T-helper 2 cell (primary cell): Measurements from ENCODE around the gene ACVR2B.
A peak's percentile ranks its signal among the peaks of the same experiment; 100 is the strongest.
"Not testable (repeated sequence)": the region's sequence is repeated elsewhere in the genome, so short reads cannot be mapped to it uniquely, and the experiment has no call there.

Experiments
- DNase-seq, 5 experiments: peaks; one replicate each; pipeline versions ENCODE4 v3.0.0 to v3.0.0-alpha.2; 2012 to 2022
- total RNA-seq, 2 donors: gene quantifications; one replicate each; lab custom pipeline; 2026; lab: John Stamatoyannopoulos, UW

ACVR2B gene
- 24.9 to 25.7 reads per million in 2 donors for total RNA-seq

DNA sequence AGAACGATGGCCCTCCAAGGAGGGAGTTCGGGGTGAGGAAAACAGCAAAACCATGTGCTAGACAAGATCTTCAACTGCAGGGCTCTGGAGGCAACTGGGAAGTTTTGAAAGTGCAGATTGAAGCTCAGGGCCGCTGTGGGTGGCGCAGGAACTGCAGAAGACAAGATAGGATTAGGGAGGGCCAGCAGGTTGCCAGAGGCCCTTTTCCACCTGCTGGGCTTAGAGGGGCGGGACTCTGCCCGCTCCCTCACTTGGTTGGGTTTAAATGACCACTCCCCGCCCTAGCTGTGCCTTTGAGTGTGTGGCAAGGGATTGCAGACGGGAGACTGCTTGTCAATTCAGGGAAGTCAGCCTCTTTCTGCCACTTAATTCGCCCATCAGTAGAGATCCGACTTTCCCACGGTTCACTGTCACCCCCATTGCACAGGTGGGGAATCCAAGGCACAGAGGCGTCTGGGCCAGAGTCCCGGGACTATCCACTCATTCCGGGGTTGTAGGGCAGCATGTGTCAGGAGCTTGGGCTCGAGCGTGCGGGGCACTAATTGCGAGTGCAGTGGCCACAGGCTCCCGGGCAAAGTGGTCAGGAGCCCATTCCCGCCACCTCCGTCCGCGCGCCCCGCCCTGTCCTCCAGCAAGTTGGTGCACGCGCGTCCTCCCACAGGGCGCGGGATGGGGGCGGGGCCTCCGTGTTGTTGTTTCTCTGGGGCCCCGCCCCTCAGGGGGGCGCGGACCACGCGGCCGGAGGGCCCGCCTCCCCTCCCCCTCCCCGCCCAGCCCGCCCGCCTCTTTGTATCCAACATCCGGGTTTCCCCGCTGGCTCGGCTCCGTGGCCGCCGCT lies at the start of gene ACVR2B:
ACVR2B (plus strand) TSS at position 816 of the 838 bp plus-strand sequence. CDS start 433 bp downstream, outside the sequence.
- DNase-seq: peak; percentile 33 to 86 (median 44)

DNA sequence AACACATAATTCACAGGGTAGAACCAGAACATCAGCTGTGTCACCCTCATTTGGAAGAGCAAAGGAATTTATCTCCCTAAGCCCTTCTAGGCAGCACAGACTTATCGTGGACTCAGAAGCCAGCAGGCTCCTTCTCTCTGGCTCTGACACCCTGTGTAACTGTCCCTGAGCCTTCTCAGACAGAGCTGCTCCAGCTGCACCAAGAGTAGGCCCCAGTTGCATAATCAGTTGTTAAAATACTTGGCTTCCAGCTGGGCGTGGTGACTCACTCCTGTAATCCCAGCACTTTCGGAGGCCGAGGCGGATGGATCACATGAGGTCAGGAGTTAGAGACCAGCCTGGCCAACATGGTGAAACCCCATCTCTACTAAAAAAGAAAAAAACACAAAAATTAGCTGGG lies 49.4 kb upstream of the ACVR2B start:
- DNase-seq: no peak

DNA sequence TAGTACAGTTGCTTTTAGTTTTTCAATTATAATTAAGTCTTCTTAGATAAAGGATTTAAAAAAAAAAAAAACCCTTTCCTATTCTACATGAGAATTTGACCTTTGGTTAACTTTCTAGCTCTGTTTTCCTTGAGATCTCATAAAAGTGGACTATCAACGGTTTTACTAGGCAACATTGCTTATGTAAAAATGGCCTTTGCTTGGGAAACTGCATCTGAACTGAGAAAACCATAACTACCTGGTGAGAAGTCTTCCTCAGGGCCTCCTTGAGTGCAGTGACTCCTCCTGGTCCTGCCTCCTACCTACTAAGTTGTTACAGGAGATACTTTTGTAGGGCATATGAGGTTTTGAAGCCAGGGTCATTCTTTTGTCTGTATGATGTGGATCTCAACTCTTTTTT lies 42.1 kb upstream of the ACVR2B start:
- no peak for DNase-seq

DNA sequence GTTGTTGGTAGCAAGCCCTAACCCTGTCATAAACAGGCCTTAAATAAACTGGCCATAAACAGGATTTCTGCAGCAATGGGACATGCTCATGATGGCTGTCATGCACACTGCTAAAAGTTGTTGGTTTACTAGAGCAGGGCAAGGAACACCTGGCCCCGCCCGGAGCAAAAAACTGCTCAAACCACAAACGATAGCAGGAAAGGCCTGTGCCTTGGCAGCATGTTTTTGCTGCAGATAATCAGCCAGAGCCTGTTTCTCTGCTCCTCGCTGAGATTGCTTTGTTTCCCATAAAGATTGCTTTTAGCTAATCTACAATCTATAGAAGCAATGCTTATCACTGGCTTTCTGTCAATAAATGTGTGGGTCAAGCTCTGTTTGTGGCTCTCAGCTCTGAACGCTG lies 32.9 kb upstream of the ACVR2B start:
- DNase-seq: peak in 1 of 5 experiments; percentile 51

DNA sequence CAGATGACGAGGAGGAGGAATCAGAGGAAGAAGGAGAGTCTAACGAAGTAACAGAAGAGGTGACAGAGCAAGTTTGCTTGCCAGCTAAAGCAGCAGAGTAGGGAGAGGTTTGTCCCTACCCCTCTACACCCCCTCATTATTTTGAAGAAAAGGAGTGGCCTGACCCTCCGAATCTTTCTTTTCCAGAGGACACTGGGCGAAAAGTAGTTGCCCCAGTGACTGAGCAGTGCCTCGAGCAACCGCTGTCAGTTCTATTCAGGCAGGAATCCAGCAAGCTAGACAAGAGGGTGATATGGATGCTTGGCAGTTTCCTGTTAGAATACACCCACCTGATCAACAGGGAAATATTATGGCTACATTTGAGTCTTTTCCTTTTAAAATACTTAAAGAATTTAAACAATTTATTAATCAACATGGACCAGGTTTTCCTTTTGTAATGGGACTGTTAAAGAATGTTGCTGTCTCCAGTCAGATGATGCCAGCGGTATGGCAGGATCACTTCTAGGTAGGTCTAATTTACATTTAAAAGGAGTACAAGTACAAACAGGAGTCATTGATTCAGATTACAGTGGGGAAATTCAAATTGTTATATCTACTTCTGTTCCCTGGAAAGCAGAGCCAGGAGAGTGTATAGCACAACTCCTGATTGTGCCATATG lies 31.9 kb upstream of the ACVR2B start:
- DNase-seq: no peak

DNA sequence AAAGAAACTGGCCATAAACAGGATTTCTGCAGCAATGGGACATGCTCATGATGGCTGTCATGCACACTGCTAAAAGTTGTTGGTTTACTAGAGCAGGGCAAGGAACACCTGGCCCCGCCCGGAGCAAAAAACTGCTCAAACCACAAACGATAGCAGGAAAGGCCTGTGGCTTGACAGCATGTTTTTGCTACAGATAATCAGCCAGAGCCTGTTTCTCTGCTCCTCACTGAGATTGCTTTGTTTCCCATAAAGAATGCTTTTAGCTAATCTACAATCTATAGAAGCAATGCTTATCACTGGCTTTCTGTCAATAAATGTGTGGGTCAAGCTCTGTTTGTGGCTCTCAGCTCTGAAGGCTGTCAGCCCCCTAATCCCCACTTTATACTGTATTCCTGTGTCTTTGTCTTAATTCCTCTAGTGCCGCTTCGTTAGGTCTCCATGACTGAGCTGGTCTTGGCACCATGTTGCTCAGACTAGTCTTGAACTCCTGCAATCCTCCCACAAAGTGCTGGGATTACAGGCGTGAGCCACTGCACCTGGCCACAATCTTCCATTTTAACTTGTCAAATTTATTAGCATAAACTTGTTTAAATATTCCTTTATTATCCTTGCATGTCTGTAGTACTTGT lies 26.8 kb upstream of the ACVR2B start:
- peak in 2 of 5 experiments; percentile 11 to 81 for DNase-seq

DNA sequence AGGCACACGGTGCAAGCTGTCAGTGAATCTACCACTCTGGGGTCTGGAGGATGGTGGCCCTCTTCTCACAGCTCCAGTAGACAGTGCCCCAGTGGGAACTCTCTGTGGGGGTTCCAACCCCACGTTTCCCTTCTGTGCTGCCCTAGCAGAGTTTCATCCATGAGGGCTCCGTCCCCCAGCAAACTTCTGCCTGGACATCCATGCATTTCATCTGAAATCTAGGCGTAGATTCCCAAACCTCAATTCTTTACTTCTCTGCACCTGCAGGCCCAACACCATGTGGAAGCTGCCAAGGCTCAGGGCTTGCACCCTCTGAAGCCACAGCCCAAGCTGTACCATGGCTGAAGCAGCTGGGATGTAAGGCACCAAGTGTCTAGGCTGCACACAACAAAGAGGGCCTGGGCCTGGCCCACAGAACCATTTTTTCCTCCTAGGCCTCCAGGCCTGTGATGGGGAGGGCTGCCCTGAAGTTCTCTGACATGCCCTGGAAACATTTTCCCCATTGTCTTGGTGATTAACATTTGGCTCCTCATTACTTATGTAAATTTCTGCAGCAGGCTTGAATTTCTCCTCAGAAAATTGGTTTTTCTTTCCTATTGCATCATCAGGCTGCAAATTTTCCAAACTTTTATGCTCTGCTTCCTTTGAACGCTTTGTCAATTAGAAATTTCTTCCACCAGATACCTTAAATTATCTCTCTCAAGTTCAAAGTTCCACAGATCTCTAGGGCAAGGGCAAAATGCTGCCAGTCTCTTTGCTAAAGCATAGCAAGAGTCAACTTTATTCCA lies 20.6 kb upstream of the ACVR2B start:
- DNase-seq: peak in 1 of 5 experiments; percentile 38

DNA sequence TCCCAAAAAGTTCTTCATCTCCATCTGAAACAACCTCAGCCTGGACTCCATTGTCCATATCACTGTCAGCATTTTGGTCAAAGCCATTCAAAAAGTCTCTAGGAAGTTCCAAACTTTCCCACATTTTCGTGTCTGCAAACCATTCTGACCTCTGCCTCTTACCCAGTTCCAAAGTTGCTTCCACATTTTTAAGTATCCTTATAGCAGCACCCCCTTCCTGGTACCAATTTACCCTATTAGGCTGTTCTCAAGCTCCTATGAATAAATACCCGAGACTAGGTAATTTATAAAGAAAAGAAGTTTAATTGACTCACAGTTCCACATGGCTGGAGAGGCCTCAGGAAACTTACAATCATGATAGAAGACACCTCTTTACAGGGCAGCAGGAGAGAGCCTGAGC lies 20.0 kb upstream of the ACVR2B start:
- DNase-seq: not testable (repeated sequence)

DNA sequence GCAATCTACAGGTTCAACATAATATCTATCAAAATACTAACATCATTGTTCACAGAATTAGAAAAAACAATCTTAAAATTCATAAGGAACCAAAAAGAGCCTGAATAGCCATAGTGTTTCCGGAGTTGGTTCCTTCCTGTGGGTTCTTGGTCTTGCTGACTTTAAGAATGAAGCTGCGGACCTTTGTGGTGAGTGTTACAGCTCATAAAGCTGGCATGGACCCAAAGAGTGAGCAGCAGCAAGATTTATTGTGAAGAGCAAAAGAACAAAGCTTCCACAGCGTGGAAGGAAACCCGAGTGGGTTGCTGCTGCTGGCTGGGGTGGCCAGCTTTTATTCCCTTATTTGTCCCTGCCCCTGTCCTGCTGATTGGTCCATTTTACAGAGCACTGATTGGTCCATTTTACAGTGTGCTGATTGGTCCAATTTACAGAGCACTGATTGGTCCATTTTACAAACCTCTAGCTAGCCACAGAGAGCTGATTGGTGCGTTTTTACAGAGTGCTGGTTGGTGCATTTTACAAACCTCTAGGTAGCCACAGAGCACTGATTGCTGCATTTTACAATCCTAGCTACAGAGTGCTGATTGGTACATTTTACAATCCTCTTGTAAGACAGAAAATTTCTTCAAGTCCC lies 15.1 kb upstream of the ACVR2B start:
- DNase-seq: peak in 2 of 5 experiments; percentile 28 to 67

DNA sequence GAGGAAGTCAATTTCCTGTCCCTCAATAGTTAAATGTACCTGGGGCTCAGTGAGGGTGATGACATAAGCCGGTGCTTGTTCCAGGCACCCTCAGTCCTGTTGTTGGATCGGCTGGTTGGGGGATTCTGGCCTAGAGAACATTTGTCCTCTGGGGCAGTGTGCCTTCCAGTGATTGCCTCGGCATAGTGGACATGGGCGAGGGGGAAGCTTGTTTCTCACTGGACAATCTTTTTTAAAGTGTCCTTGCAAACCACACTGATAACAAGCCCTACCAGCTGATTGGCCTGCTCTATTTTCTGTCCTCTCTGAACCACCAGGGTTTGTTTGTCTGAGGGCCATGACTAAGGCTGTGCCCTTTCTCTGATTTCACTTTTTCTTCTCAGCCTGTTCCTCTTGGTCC lies 10.5 kb upstream of the ACVR2B start:
- not testable (repeated sequence) for DNase-seq

DNA sequence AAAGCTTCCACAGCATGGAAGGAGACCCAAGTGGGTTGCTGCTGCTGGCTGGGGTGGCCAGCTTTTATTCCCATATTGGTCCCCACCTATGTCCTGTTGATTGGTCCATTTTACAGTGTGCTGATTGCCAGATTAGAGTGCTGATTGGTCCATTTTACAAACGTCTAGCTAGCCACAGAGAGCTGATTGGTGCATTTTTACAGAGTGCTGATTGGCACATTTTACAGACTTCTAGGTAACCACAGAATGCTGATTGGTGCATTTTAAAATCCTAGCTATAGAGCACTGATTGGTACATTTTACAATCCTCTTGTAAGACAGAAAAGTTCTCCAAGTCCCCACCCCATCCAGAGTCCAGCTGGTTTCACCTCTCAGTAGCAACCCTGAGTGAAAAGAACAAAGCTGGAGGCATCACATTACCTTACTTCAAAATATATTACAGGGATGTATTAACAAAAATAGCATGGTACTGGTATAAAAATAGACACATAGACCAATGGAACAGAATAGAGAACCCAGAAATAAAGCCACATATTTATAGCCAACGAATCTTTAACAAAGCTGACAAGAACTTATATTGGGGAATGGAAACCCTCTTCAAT lies 7.5 kb upstream of the ACVR2B start:
- DNase-seq: no peak

DNA sequence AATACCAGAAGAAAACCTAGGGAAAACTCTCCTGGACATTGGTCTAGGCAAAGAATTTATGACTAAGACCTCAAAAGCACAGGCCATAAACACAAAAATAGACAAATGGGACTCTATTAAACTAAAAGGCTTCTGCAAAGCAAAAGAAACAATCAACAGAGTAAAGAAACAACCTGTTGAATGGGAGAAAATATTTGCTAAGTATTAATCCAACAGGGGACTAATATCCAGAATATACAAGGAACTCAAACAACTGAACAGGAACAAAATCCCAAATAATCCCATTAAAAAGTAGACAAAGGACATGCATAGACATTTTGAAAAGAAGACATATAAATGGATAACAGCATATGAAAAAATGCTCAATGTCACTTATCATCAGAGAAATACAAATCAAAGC lies 6.9 kb upstream of the ACVR2B start:
- no peak for DNase-seq

DNA sequence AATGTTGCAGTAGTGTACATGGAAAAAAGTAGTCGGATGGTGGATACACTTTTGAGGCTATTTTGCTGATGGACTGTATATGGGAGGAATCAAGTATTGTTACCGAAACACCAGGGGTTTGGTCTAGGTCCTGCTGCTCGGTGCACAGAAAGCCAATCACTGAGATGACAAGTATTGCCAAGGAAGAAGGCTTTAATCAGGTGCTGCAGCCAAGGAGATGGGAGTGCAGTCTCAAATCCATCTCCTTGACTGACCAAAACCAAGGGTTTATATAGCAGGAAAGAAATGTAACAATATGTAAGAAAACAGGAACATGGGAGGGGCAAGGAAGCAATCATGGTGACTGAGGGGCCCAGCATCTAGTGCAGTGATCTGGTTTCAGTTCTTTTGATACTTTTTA lies 2.8 kb upstream of the ACVR2B start:
- no peak for DNase-seq

DNA sequence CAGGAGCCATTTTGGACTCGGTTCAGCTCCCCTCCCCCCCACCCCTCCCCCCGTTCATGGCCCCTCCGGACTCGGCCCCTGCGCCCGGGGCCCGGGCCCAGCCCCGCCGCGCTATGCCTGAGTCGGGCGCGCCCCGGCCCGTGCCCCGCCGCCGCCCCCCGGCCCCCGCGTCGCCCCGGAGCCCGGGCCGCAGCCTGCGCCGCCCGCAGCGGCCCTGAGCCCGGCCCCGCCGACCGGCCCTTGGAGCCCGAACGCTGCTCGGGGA lies 155 bp downstream of the ACVR2B start:
- no peak for DNase-seq

DNA sequence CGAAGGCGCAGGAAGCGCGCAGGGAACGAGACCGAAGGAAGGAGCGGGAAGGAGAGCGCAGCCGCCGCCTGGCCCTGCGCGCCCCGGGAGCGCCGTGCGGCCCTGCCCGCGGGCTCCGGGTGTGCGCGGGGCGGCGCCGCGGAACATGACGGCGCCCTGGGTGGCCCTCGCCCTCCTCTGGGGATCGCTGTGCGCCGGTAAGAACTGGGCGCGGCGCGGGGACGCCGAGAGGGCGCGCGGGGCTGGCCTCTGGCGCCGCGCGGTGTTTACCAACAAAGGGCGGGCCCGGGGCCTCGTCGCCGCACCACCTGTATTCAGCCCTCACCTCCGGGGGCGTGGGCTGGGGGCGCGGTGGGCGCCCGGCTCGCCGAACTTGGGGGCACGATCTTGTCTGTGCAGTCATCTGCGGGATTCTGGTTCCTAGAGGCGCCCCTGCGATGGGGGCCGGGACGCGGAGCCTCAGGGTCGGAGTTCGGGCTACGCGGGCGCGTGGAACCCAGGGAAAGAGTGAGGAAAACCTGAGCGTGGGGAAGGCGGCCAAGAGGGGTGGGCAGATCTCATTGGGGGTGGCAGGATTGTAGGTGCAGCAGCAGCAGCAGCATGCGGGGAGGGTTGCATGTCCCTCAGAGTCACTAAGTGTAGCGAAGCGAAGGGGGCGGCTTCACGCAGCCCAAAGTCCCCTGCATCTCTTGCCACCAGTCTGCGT lies 641 bp downstream of the ACVR2B start:
- peak in 1 of 5 experiments; percentile 71 for DNase-seq

DNA sequence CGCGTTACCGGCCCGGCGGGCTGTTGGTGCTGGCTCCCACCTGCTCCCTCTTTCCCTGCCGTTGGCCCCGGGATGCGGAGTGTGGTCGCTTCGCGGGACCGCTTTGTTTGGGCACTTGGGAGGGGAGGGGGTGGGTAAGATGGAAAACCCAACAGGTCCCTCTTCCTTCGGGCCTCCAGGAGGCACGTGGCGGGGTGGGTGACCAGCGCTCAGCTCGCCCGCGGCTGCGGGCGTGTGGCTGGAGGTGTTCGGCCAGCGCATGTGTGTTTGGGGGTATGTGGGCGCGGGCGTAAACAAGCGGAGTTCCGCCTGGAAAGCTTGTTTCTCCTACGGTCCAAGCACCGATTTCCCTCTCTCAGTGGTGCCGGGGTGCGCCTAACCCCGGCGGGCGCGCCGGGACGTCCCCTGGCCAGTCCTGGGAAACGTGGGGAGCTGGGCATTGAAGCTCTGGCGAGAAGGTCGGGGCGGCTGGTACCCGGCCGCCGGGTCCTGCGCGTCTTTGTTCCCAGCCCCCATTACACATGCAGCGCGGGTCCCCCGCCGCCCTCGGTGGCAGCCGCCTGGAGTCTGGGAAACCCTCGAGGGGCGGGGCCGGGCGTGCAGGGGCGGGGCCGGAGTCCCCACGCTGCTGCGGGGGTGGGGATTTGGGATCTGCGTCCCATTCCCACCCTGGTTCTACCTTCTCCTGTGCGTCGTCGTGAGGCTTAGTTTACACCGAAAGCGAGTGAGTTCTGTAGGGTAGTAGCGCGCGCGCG lies 1.4 kb downstream of the ACVR2B start:
- peak in 2 of 5 experiments; percentile 6 to 14 for DNase-seq

DNA sequence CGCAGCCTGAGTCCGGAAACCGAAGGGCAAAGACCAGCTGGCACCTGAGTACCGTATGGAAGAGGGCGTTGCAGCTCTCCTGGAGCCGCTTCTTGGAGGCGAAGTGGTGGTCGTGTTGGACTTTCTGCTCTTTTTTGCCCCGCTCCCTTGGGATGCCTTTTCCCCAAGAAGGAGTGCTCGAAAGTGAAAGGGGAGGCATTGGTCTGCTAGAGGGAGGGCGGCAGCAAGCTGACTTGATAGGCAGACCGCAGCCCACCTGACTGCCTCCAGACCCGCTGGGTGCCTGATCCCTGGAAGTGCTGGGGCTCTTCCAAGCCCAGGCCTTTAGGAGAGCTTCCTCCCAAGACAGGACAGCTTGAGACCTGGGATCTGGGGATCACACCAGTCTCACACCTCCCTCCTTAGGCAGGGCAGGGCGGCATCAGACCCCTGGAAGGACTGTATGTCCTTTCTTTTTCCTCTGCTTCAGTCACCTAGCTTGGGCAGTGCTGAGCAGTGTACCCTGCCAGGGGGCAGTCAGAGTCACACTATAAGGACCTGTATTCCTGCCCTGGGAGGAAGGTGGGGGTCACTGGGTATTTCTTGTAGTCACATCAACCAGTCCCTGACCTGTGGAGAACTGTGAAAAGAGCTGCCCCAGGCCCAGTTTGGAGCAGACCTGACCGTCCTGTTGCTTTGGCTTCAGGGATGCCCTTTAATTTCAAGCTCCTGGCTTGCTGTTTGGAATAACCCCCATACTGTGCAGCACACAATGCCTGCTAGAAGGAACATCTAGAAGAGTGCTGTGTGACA lies 2.1 kb downstream of the ACVR2B start:
- peak in 1 of 5 experiments; percentile 64 for DNase-seq

DNA sequence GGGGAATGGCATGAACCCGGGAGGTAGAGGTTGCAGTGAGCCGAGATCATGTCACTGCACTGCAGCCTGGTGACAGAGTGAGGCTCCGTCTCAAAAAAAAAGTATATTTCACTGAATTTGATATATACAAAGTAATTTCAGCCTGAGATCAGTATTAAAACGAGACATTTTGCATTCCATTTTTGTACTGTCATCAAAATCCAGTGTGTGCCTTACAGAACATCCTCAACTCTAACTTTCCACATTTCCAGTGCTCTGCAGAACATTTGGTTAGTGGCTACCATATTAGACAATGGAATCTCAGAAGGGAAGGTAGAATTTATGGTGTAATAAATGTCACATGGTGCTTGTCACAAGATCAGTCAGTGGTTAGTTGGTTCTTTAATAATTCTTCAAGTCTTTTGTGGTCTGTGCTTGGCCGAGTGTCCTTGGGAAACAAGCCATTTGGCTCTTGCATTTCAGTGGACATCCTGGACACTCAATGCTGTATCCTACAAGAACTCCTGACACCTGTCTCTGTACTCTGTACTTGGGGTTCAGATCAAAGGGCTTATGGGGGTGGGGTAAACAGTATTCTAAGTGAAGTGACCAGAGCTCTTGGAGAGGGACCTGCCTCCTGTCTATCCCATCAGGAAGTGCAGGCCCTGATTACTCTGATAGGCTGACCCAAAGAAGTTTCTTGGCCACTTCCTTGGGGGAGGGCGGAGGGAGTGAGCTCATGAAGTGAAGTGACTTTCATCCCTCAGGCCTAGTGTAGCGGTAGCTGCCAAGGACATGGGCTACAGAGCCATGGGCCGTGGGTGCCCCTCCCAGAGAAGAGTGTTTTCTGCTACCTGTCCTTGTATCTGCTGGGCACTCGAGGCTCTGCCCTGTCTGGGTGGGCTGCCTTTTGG lies 3.7 kb downstream of the ACVR2B start:
- no peak for DNase-seq
